RWPE2 (cell line): ENCODE measurements around the gene SAFB2.

Experiments used
- ATAC-seq: fragments of 200-7000 bp; cut with Tn5 transposase; 3 replicates; pipeline ENCODE4 v1.9.1; 2021; ENCODE audit warnings: low read depth
- DNase-seq: peaks from one replicate; pipeline ENCODE4 v3.0.0-alpha.2; 2020; ENCODE audit warnings: low spot score
- H3K27ac ChIP-seq: fragments of 450-650 bp; 2 replicates; pipeline ENCODE4 v1.5.1; 2017; ENCODE audit warnings: mild to moderate bottlenecking; ENCODE audit not compliant: poor library complexity, severe bottlenecking
- H3K27me3 ChIP-seq: fragments of 250-450 bp; sonication (Bioruptor Pico); 2 replicates; pipeline ENCODE4 v1.5.1; 2021; ENCODE audit warnings: mild to moderate bottlenecking, moderate library complexity; ENCODE audit not compliant: insufficient read depth, poor library complexity, severe bottlenecking
- H3K36me3 ChIP-seq: fragments of 250-450 bp; sonication (Bioruptor Pico); 2 replicates; pipeline ENCODE4 v1.5.1; 2020; ENCODE audit warnings: low read depth, mild to moderate bottlenecking, moderate library complexity
- H3K4me1 ChIP-seq: fragments of 250-450 bp; sonication (Bioruptor Pico); 2 replicates; pipeline ENCODE4 v1.5.1; 2021; ENCODE audit warnings: mild to moderate bottlenecking, moderate library complexity; ENCODE audit not compliant: insufficient read depth, poor library complexity, severe bottlenecking
- H3K4me3 ChIP-seq: fragments of 250-450 bp; sonication (Bioruptor Pico); 2 replicates; pipeline ENCODE4 v1.5.1; 2021; ENCODE audit warnings: mild to moderate bottlenecking, moderate library complexity; ENCODE audit not compliant: severe bottlenecking
- H3K9me3 ChIP-seq: fragments of 250-450 bp; sonication (Bioruptor Pico); 2 replicates; pipeline ENCODE4 v1.5.1; 2021; ENCODE audit warnings: mild to moderate bottlenecking, moderate library complexity; ENCODE audit not compliant: severe bottlenecking
- TF ChIP-seq, protein P1 (sequence below): fragments of 450-650 bp; IDR thresholded peaks from one replicate; pipeline ENCODE4 v1.5.1; 2017; ENCODE audit warnings: mild to moderate bottlenecking, moderate library complexity; ENCODE audit not compliant: poor library complexity, severe bottlenecking

Gene SAFB2

GRCh38 chr19:5648464-5648863 lies 25.9 kb upstream of the SAFB2 start:
- Histone ChIP-seq H3K27me3 (no peaks in the 10 kb centered on the region), H3K4me1 (no peaks in the 10 kb centered on the region)

GRCh38 chr19:5646703-5647102 lies 24.1 kb upstream of the SAFB2 start:
- H3K36me3 ChIP-seq: peaks cover 87% of the 10 kb centered on the region
- ATAC-seq: no peak
- TF ChIP-seq, protein P1, sequence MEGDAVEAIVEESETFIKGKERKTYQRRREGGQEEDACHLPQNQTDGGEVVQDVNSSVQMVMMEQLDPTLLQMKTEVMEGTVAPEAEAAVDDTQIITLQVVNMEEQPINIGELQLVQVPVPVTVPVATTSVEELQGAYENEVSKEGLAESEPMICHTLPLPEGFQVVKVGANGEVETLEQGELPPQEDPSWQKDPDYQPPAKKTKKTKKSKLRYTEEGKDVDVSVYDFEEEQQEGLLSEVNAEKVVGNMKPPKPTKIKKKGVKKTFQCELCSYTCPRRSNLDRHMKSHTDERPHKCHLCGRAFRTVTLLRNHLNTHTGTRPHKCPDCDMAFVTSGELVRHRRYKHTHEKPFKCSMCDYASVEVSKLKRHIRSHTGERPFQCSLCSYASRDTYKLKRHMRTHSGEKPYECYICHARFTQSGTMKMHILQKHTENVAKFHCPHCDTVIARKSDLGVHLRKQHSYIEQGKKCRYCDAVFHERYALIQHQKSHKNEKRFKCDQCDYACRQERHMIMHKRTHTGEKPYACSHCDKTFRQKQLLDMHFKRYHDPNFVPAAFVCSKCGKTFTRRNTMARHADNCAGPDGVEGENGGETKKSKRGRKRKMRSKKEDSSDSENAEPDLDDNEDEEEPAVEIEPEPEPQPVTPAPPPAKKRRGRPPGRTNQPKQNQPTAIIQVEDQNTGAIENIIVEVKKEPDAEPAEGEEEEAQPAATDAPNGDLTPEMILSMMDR: no peak
- H3K27ac ChIP-seq: no peak overlapping the region
- H3K4me1 ChIP-seq: no peaks in the 10 kb centered on the region
- no peak overlapping the region for H3K4me3 ChIP-seq
- H3K9me3 ChIP-seq: no peaks in the 10 kb centered on the region
- no peak for DNase-seq
- H3K27me3 ChIP-seq: no peaks in the 10 kb centered on the region

More at GRCh38 chr19:5648464-5648863, 25.9 kb upstream of the SAFB2 start:
- Histone ChIP-seq H3K27ac (no peak overlapping the region), H3K4me3 (no peak overlapping the region), H3K36me3 (peaks cover 90% of the 10 kb centered on the region), H3K9me3 (no peaks in the 10 kb centered on the region)
- ATAC-seq (no peak), DNase-seq (no peak)
- TF ChIP-seq, protein P1: no peak

DNA sequence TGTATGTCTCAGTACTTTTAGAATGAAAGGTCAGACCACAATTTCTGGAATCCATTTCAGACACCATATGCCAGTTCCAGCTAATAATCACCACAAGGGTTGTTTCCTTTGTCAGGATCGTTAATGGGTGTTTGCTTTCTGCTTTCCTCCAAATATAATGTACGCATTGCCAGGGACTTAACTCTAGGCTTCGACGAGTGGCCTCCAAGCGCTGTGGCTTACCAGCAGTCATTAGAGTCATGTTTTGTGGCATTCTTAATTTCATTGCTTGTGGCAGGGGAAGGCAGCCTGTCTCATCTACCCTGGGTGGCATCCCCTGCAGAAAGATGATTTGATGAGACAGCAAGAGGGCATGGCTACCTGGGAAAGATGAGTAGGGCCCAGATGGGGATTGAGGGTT lies 22.8 kb upstream of the SAFB2 start:
- no peak for DNase-seq
- no peaks in the 10 kb centered on the region for H3K4me1 ChIP-seq
- H3K9me3 ChIP-seq: no peaks in the 10 kb centered on the region
- no peak for ATAC-seq
- no peak overlapping the region for H3K4me3 ChIP-seq
- peaks cover 80% of the 10 kb centered on the region for H3K36me3 ChIP-seq
- TF ChIP-seq, protein P1: no peak
- H3K27me3 ChIP-seq: no peaks in the 10 kb centered on the region
- H3K27ac ChIP-seq: no peak overlapping the region

GRCh38 chr19:5644037-5644436 lies 21.5 kb upstream of the SAFB2 start:
- peaks cover 72% of the 10 kb centered on the region for H3K36me3 ChIP-seq
- no peak for ATAC-seq

GRCh38 chr19:5643060-5643459 lies 20.5 kb upstream of the SAFB2 start:
- no peak overlapping the region for H3K4me3 ChIP-seq
- peaks cover 71% of the 10 kb centered on the region for H3K36me3 ChIP-seq
- ATAC-seq (no peak), DNase-seq (no peak)
- H3K4me1 ChIP-seq: no peaks in the 10 kb centered on the region
- no peak overlapping the region for H3K27ac ChIP-seq
- H3K27me3 ChIP-seq: no peaks in the 10 kb centered on the region
- H3K9me3 ChIP-seq: no peaks in the 10 kb centered on the region
- TF ChIP-seq, protein P1: no peak

More at GRCh38 chr19:5644037-5644436, 21.5 kb upstream of the SAFB2 start:
- Histone ChIP-seq H3K4me3 (no peak overlapping the region), H3K4me1 (no peaks in the 10 kb centered on the region), H3K9me3 (no peaks in the 10 kb centered on the region), H3K27ac (no peak overlapping the region), H3K27me3 (no peaks in the 10 kb centered on the region)
- DNase-seq: no peak
- TF ChIP-seq, protein P1: no peak
